Aorta (tissue), 5 donors: ENCODE results near the gene RIBC1. TPM values are rescaled to one million over a fixed set of nuclear protein-coding genes. Genes with fewer than 3 reads are reported as not detected.

Experiments used
- ATAC-seq: fragments of 200-7000 bp; cut with Tn5 transposase; one replicate; pipeline ENCODE4 v1.9.1; 2022; ENCODE audit warnings: moderate library complexity; ENCODE audit not compliant: low FRiP score
- DNase-seq, 2 donors: peaks; one replicate each; pipeline ENCODE4 v3.0.0-alpha.2; 2020
- H3K27ac ChIP-seq, 2 donors: one replicate each; pipeline ENCODE4 v1.5.1; 2013; ENCODE audit warnings: low read length in 2 of 2, mild to moderate bottlenecking in 2 of 2, moderate library complexity in 2 of 2, control low read depth in 1 of 2, inconsistent platforms in 1 of 2, low read depth in 1 of 2
- H3K27me3 ChIP-seq, 2 donors: one replicate each; pipeline ENCODE4 v1.6.1; 2013; ENCODE audit warnings: control low read depth in 1 of 2, low read length in 1 of 2, mild to moderate bottlenecking in 1 of 2, moderate library complexity in 1 of 2; ENCODE audit not compliant: insufficient read depth in 2 of 2, control insufficient read depth in 1 of 2
- H3K36me3 ChIP-seq, 2 donors: one replicate each; pipeline ENCODE4 v1.6.1; 2013; ENCODE audit warnings: control low read depth in 1 of 2, low read length in 1 of 2, mild to moderate bottlenecking in 1 of 2; ENCODE audit not compliant: insufficient read depth in 2 of 2, control insufficient read depth in 1 of 2
- H3K4me1 ChIP-seq, 2 donors: one replicate each; pipeline ENCODE4 v1.6.1; 2013; ENCODE audit warnings: low read length in 2 of 2, control low read depth in 1 of 2, mild to moderate bottlenecking in 1 of 2, moderate library complexity in 1 of 2; ENCODE audit not compliant: insufficient read depth in 2 of 2, control insufficient read depth in 1 of 2
- H3K4me3 ChIP-seq, 2 donors: one replicate each; pipeline ENCODE4 v1.5.1; 2013; ENCODE audit warnings: low read length in 2 of 2, control low read depth in 1 of 2, mild to moderate bottlenecking in 1 of 2
- H3K9me3 ChIP-seq: one replicate; pipeline ENCODE4 v1.6.1; 2013; ENCODE audit warnings: mild to moderate bottlenecking, low read length; ENCODE audit not compliant: control insufficient read depth
- WGBS, 2 donors: extraction: QIAGEN DNeasy Blood & Tissue Kit; methylation state at CpG; one replicate each; pipeline ENCODE4 v1.1.7; 2013; 5-methylcytosine and 5-hydroxymethylcytosine counted together
- intact Hi-C, 2 donors: fragments of 100-400 bp; cut with DNase I; formaldehyde crosslinking; loops; one replicate each; pipeline versions ENCODE4 v1.14.2 to v1.15.0; 2022
- polyA plus RNA-seq, 2 donors: library from polyadenylated mRNA; stranded (reverse); fragments of 200-250 nt; gene quantifications; one replicate each; pipeline ENCODE4 v1.2.3, GENCODE V29; 2013
- total RNA-seq, 2 donors: library from RNA; stranded (reverse); fragmentation: NEBNext Ultra II Directional; extraction: Animal tissue kit (Norgen Biotek cat#: 25700); gene quantifications; one replicate each; pipeline ENCODE4 v1.2.1, GENCODE V29; 2021
- donor health status: healthy with polysubstance abuse.
- donor health status: Bipolar disorder and iron deficiency.
- donor health status: DM: no; HTN: no; CAD: no.
- donor health status: DM: no; HTN: no; CAD: no.
- donor health status: DM: yes; HTN: yes; CAD: no.

The RIBC1 gene
- total and polyA plus RNA-seq, 4 donors = 0.48 to 1.0 (median 0.64) TPM

GRCh38 chrX:53440101-53440500 is 17.4 kb downstream of the RIBC1 start:
- no peak for ATAC-seq
- H3K36me3 ChIP-seq = no peaks in the 10 kb centered on the region
- H3K27me3 ChIP-seq = no peaks in the 10 kb centered on the region
- H3K9me3 ChIP-seq = no peaks in the 10 kb centered on the region
- H3K4me1 ChIP-seq = no peaks in the 10 kb centered on the region
- WGBS, 2 donors = 84 to 88% methylated on average over 5 of the region's 5 CpGs
- no peak for DNase-seq
- H3K27ac ChIP-seq = no peak overlapping the region
- no peak overlapping the region for H3K4me3 ChIP-seq
- intact Hi-C loops = no loop called here

GRCh38 chrX:53440621-53441517 is 18.2 kb downstream of the RIBC1 start:
- no peak overlapping the region for H3K27ac ChIP-seq
- no peak overlapping the region for H3K4me3 ChIP-seq
- ATAC-seq (peak; percentile 66), DNase-seq (peak; percentile 80 to 91)
- H3K27me3 ChIP-seq = no peaks in the 10 kb centered on the region
- H3K4me1 ChIP-seq = no peaks in the 10 kb centered on the region
- H3K36me3 ChIP-seq = no peaks in the 10 kb centered on the region
- intact Hi-C loops = no loop called here
- H3K9me3 ChIP-seq = no peaks in the 10 kb centered on the region
- 14 to 26% methylated on average over 36 to 39 of the region's 39 CpGs for WGBS, 2 donors

DNA sequence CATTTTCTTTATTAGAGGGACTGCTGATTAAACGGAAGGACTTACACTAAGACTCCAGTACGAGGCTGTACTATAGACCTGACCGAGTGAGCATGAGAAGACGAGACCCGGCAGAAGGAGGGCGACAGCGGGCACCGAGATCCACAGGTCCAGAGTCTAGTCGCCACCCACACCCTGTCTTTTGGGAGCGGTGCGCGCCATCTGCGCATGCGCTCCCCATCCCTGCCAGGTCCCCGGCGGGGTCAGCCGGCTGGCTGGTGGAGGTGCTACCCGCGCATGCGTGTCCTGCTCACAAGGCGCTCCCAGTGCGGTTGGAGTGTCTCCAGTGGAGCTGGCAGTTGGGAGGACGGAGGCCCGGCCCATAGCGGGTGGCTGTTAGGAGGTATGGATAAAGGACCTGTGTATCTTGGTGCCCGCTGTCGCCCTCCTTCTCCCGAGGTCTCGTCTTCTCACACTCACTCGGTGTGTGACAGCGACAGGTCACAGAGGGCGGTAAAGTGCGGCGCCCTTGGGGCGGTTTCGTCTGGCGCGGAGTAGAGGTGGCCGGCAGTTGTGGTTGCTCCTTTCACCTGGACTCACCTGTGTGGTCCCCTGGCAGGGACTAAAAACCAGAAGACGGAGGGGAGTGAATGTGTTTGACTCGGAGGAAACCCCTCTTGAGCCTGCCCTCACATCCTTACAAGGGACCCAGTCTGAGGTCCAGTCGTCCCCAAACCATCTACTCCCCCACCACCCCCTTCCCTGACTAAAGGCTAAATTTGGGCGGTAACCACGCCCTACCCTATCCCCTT is 19.1 kb downstream of the RIBC1 start:
- H3K4me3 ChIP-seq = no peak overlapping the region
- intact Hi-C loops = no loop called here
- no peaks in the 10 kb centered on the region for H3K27me3 ChIP-seq
- peak; percentile 84 for ATAC-seq
- peak; percentile 88 to 91 for DNase-seq
- whole genome bisulfite sequencing, 2 donors = 6 to 13% methylated on average over 44 of the region's 44 CpGs
- H3K27ac ChIP-seq = no peak overlapping the region
- H3K9me3 ChIP-seq = no peaks in the 10 kb centered on the region
- H3K4me1 ChIP-seq = no peaks in the 10 kb centered on the region
- no peaks in the 10 kb centered on the region for H3K36me3 ChIP-seq

DNA sequence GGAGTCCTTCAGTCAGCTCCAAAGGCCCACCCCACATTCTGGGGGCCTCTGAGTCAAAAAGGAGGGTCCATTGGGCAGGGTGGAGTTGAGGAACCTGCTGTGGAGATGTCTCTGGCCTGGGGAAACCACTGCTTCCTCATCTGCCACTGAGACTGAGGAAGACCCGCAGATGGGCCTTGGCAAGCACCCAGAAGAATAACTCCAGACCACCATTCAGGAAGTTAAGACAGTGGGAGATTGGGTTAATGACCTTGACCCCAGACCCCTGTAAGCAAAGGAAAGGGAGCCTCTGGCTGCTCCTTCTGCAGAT is 19.6 kb downstream of the RIBC1 start:
- 74 to 82% methylated on average over 1 of the region's 1 CpG for WGBS, 2 donors
- DNase-seq (no peak), ATAC-seq (no peak)
- no peak overlapping the region for H3K27ac ChIP-seq
- no peak overlapping the region for H3K4me3 ChIP-seq
- intact Hi-C loops = no loop called here
- no peaks in the 10 kb centered on the region for H3K9me3 ChIP-seq
- no peaks in the 10 kb centered on the region for H3K36me3 ChIP-seq
- no peaks in the 10 kb centered on the region for H3K4me1 ChIP-seq
- no peaks in the 10 kb centered on the region for H3K27me3 ChIP-seq

GRCh38 chrX:53445977-53446376 is 23.3 kb downstream of the RIBC1 start:
- no peaks in the 10 kb centered on the region for H3K27me3 ChIP-seq
- no peak overlapping the region for H3K4me3 ChIP-seq
- no peaks in the 10 kb centered on the region for H3K36me3 ChIP-seq
- H3K9me3 ChIP-seq = no peaks in the 10 kb centered on the region
- H3K27ac ChIP-seq = no peak overlapping the region
- 21 to 34% methylated on average over 6 of the region's 6 CpGs for WGBS, 2 donors
- intact Hi-C loops = no loop called here
- ATAC-seq = no peak
- no peak for DNase-seq
- H3K4me1 ChIP-seq = no peaks in the 10 kb centered on the region

GRCh38 chrX:53447441-53447840 is 24.8 kb downstream of the RIBC1 start:
- WGBS, 2 donors = 87 to 95% methylated on average over 2 of the region's 2 CpGs
- no peak for DNase-seq
- Histone ChIP-seq H3K27ac (no peak overlapping the region), H3K27me3 (no peaks in the 10 kb centered on the region), H3K4me1 (no peaks in the 10 kb centered on the region), H3K36me3 (no peaks in the 10 kb centered on the region), H3K9me3 (no peaks in the 10 kb centered on the region), H3K4me3 (no peak overlapping the region)
- no peak for ATAC-seq
- intact Hi-C loops = no loop called here

DNA sequence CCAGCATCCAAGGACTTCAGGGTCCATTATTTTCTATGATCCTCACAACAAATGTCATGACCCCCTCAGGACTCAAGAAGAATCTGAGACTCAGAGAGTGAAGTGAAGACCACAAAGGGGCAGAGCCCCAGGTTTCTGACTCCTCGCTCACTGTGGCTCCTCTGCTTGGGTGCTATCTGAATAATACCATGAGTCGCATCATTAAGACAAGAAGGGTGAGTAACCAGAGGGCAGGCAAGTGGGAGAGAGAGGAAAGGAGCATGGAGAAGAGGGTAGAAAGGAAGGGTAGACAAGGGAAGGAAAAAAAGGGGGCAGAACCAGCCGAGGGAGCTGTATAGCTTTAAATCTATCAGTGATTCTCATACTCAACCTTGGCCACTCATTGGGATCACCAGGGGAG is 27.0 kb downstream of the RIBC1 start:
- Histone ChIP-seq H3K9me3 (no peaks in the 10 kb centered on the region), H3K36me3 (no peaks in the 10 kb centered on the region), H3K4me3 (no peak overlapping the region), H3K4me1 (no peaks in the 10 kb centered on the region), H3K27ac (no peak overlapping the region), H3K27me3 (no peaks in the 10 kb centered on the region)
- WGBS, 2 donors = 79% methylated on average over 3 of the region's 3 CpGs
- no peak for DNase-seq
- ATAC-seq = no peak
- intact Hi-C loops = no loop called here

DNA sequence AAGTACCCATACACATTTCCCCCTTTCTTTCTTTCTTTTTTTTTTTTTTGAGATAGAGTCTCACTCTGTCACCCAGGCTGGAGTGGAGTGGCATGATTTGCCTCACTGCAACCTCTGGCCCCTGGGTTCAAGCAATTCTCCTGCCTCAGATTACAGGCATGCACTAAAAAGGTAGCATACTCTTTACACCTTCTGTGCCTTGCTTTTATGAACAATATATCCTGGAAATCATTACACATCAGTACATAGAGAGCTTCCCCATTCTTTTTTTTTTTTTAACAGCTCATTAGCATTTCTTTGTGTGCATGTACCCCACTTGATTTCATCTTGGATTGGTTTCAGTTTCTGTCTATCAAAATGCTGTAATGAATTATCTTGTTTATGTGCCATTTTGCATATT is 30.1 kb downstream of the RIBC1 start:
- Histone ChIP-seq H3K4me3 (no peak overlapping the region), H3K27me3 (no peaks in the 10 kb centered on the region), H3K4me1 (no peaks in the 10 kb centered on the region), H3K27ac (no peak overlapping the region), H3K9me3 (no peaks in the 10 kb centered on the region), H3K36me3 (no peaks in the 10 kb centered on the region)
- ATAC-seq (no peak), DNase-seq (no peak)
- intact Hi-C loops = no loop called here

DNA sequence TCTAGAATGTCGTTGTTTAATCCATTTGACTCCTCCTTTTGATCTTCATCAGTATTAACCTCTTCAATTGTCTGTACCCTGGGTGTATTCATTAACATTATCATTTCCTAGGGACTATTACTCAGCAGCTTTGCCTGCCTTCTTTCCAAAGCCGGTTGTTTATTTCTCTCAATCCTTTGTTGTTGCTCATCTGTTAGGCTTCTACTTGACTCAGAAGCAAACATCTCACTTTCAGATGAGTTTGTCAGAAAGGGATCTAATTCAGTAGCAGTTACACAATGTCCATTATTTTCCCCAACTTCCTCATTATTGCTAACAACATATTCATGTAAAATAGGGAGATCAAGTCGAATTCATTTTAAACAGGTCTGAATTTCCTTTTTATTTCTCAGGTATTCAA is 33.6 kb downstream of the RIBC1 start:
- no peak for ATAC-seq
- WGBS, 2 donors = 67 to 75% methylated on average over 3 of the region's 3 CpGs
- no peak overlapping the region for H3K4me3 ChIP-seq
- H3K4me1 ChIP-seq = no peaks in the 10 kb centered on the region
- no peak overlapping the region for H3K27ac ChIP-seq
- H3K27me3 ChIP-seq = no peaks in the 10 kb centered on the region
- intact Hi-C loops = no loop called here
- no peak for DNase-seq
- no peaks in the 10 kb centered on the region for H3K9me3 ChIP-seq
- H3K36me3 ChIP-seq = no peaks in the 10 kb centered on the region
